Bronchial epithelial cell (primary cell): ENCODE data around the gene SH3RF2. TPM values are rescaled to one million over a fixed set of nuclear protein-coding genes. Genes with fewer than 3 reads are reported as not detected.
"Not testable (repeated sequence)": the region's sequence is repeated elsewhere in the genome, so short reads cannot be mapped to it uniquely, and the experiment has no call there.

Experiments
- DNase-seq: peaks from one replicate; pipeline ENCODE4 v3.0.0-alpha.2; 2010; ENCODE audit warnings: low read depth
- FAIRE-seq: peaks from 2 replicates; lab custom pipeline; 2011; peaks lifted over from hg19 to GRCh38; lab: Jason Lieb, UNC
- H3K27me3 ChIP-seq: 2 replicates; pipeline ENCODE4 v1.5.1; 2011; ENCODE audit warnings: low read length; ENCODE audit not compliant: control insufficient read depth, insufficient read depth
- H3K36me3 ChIP-seq: 2 replicates; pipeline ENCODE4 v1.5.1; 2011; ENCODE audit warnings: low read length; ENCODE audit not compliant: control insufficient read depth, insufficient read depth
- H3K4me3 ChIP-seq: 2 replicates; pipeline ENCODE4 v1.5.1; 2011; ENCODE audit warnings: mild to moderate bottlenecking, low read depth, low read length, control low read depth
- total RNA-seq: library from RNA; depleted of rRNA; stranded (reverse); fragments of >200 nt; gene quantifications from 2 replicates; pipeline ENCODE4 v1.2.1, GENCODE V29; 2014
- TF ChIP-seq, protein P1 (sequence below): IDR thresholded peaks from 2 replicates; pipeline ENCODE4 v1.5.1; 2011; ENCODE audit warnings: mild to moderate bottlenecking, moderate library complexity, low read length, control low read depth, inconsistent platforms; ENCODE audit not compliant: insufficient read depth, severe bottlenecking

SH3RF2 gene
- total RNA-seq, 1 donor from 2014 or later, result 3.7 TPM

DNA sequence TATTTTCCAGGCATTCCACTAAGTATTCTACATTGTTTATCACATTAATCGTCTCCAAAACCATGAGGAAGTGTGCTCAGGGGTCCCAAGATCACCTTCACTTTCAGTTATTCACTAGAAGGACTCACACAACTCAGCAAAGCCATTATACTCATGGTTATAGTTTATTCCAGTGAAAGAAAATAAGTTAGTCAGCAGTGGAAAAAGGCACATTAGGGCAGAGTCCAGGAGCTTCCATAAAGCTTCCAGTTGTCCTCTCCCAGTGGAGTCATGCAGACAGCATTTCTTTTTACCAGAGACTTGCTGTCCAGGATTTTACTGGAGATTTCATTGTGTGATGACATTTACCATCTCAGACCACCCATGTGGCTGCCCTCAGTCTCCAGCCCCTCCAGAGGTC lies 51.5 kb downstream of the SH3RF2 start:
- Histone ChIP-seq H3K4me3 (no peak overlapping the region), H3K27me3 (no peaks in the 10 kb centered on the region), H3K36me3 (no peaks in the 10 kb centered on the region)
- FAIRE-seq (no peak), DNase-seq (no peak)
- TF ChIP-seq, protein P1, sequence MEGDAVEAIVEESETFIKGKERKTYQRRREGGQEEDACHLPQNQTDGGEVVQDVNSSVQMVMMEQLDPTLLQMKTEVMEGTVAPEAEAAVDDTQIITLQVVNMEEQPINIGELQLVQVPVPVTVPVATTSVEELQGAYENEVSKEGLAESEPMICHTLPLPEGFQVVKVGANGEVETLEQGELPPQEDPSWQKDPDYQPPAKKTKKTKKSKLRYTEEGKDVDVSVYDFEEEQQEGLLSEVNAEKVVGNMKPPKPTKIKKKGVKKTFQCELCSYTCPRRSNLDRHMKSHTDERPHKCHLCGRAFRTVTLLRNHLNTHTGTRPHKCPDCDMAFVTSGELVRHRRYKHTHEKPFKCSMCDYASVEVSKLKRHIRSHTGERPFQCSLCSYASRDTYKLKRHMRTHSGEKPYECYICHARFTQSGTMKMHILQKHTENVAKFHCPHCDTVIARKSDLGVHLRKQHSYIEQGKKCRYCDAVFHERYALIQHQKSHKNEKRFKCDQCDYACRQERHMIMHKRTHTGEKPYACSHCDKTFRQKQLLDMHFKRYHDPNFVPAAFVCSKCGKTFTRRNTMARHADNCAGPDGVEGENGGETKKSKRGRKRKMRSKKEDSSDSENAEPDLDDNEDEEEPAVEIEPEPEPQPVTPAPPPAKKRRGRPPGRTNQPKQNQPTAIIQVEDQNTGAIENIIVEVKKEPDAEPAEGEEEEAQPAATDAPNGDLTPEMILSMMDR, result no peak

DNA sequence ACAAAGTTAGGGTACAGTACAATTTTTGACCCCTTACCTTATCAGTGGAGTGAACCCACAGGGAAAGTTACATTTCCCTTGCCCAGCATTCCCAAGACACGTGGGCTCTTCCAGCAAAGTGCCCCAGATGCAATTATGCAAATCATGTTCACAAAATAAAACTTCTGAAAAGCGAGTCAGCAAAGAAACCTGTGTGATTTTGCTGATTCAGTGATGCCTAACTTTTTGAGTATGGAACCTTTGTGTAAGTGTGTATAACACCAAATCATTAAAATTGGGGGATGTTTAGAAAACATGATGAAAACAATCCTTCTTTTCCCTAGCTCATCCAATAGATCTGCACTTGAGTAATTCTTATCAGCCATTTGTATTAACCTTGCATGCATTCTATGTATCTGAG lies 52.6 kb downstream of the SH3RF2 start:
- Histone ChIP-seq H3K36me3 (no peaks in the 10 kb centered on the region), H3K27me3 (no peaks in the 10 kb centered on the region), H3K4me3 (no peak overlapping the region)
- FAIRE-seq (no peak), DNase-seq (no peak)
- TF ChIP-seq, protein P1, result no peak

DNA sequence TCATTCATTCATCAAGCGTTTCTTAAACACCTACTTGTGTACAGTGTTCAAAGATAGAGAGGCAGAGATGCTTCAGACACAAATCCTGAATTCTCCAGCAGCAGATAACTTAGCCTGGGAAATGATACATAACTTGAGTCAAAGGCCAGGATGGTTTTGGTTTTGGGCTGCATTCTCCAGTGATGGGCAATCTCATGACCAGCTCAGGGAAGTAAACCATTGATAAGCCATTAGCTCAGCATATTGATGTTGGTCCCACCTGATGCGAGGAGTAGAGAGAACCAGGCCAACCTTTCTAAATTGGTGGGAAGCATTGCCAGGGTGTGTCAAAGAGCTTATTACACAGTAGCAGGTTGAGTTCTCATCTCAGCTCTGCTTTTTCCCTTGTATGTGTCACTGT lies 53.0 kb downstream of the SH3RF2 start:
- DNase-seq (no peak), FAIRE-seq (no peak)
- TF ChIP-seq, protein P1, result no peak

DNA sequence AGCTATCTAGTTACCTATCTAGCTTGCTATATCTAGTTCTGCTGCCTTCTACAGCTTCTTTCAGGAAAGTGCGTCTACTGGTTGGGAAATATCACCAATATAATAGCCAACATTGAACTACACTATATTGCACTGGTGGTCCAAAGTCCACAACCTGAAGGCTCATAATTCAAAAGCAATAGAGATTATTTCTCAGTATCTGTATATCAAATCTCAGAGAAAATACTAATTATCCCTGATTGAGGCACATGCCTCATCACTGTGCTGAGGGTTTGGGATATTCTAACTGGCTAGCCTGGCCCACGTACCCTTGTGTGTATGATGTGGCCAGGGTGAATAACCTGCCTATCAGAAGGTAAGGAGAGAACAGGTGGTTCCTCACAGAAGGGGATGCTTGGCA lies 53.8 kb downstream of the SH3RF2 start:
- FAIRE-seq, result no peak
- TF ChIP-seq, protein P1, result no peak
- no peaks in the 10 kb centered on the region for H3K36me3 ChIP-seq

More for the DNA sequence above, 53.0 kb downstream of the SH3RF2 start:
- H3K36me3 ChIP-seq, result no peaks in the 10 kb centered on the region
- H3K4me3 ChIP-seq, result no peak overlapping the region
- no peaks in the 10 kb centered on the region for H3K27me3 ChIP-seq

DNA sequence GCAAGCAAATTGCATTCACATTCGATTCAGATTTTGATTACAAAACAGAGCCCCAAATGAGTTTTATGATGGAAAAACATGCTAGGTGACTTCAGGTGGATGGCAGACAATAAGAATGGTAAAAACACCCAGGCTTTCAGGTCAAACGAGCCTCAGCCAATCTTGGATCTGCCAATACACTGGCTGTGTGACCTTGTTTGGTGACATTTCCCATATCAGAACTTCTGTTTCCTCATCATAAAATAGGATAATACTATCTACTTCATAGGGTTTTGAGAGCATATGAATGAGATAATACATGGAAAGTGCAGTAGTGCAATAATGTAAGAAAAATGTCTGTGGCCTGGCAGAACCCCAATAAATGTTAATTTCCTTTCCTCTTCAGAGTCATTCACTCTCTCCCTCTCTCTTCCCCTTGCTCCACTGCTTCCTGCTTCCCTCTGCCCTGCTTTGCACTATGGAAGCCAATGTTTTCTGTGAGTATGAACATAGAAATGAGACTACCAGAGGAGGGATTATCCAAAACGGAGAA lies 54.7 kb downstream of the SH3RF2 start:
- Histone ChIP-seq H3K4me3 (no peak overlapping the region), H3K27me3 (no peaks in the 10 kb centered on the region), H3K36me3 (no peaks in the 10 kb centered on the region)
- DNase-seq (no peak), FAIRE-seq (no peak)
- TF ChIP-seq, protein P1, result no peak

More for the DNA sequence above, 53.8 kb downstream of the SH3RF2 start:
- no peak overlapping the region for H3K4me3 ChIP-seq
- DNase-seq, result no peak
- no peaks in the 10 kb centered on the region for H3K27me3 ChIP-seq

DNA sequence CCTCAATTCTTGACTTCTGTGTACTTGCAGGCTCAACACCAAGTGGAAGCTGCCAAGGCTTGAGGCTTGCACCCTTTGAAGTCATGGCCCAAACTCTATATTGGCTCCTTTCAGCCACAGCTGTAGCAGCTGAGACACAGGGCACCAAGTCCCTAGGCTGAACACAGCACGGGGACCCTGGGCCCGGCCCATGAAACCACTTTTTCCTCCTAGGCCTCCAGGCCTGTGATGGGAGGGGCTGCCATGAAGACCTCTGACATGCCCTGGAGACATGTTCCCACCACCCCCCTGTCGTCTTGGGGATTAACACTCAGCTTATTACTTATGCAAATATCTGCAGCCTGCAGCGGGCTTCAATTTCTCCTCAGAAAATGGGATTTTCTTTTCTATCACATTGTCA lies 57.2 kb downstream of the SH3RF2 start:
- H3K4me3 ChIP-seq, H3K36me3 ChIP-seq, DNase-seq, FAIRE-seq, H3K27me3 ChIP-seq: not testable (repeated sequence)
